Mesenchymal stem cell (in vitro differentiated cells and primary cell): ENCODE data around the gene TTC1.
"Not testable (repeated sequence)": the region's sequence is repeated elsewhere in the genome, so short reads cannot be mapped to it uniquely, and the experiment has no call there.

Experiments
- DNase-seq: peaks from one replicate; pipeline ENCODE4 v3.0.0-alpha.2; 2013
- H2AFZ ChIP-seq: one replicate; pipeline ENCODE4 v1.6.1; 2013; ENCODE audit warnings: low read depth, mild to moderate bottlenecking, control low read depth, inconsistent platforms, low read length, moderate library complexity
- H2AK5ac ChIP-seq: 2 replicates; pipeline ENCODE4 v1.6.1; 2013; ENCODE audit warnings: low read length, moderate library complexity, mild to moderate bottlenecking, inconsistent platforms; ENCODE audit not compliant: severe bottlenecking
- H2BK120ac ChIP-seq: one replicate; pipeline ENCODE4 v1.6.1; 2013; ENCODE audit warnings: low read depth, mild to moderate bottlenecking, inconsistent platforms, low read length, moderate library complexity
- H2BK12ac ChIP-seq, 2 experiments: one replicate each; pipeline ENCODE4 v1.6.1; 2013; ENCODE audit warnings: inconsistent platforms in 2 of 2, low read length in 2 of 2, mild to moderate bottlenecking in 2 of 2, moderate library complexity in 2 of 2, control low read depth in 1 of 2
- H2BK15ac ChIP-seq: one replicate; pipeline ENCODE4 v1.6.1; 2013; ENCODE audit warnings: mild to moderate bottlenecking, low read depth, inconsistent platforms; ENCODE audit not compliant: poor library complexity, severe bottlenecking
- H2BK5ac ChIP-seq: 2 replicates; pipeline ENCODE4 v1.6.1; 2013; ENCODE audit warnings: low read depth, mild to moderate bottlenecking, low read length, control low read depth, inconsistent platforms; ENCODE audit not compliant: poor library complexity, severe bottlenecking
- H3K14ac ChIP-seq, 2 experiments: one replicate each; pipeline ENCODE4 v1.6.1; 2013; ENCODE audit warnings: inconsistent platforms in 2 of 2, low read length in 2 of 2, control low read depth in 1 of 2, mild to moderate bottlenecking in 1 of 2, moderate library complexity in 1 of 2
- H3K18ac ChIP-seq, 2 experiments: one replicate each; pipeline ENCODE4 v1.6.1; 2013; ENCODE audit warnings: inconsistent platforms in 2 of 2, low read length in 2 of 2, control low read depth in 1 of 2, low read depth in 1 of 2, mild to moderate bottlenecking in 1 of 2
- H3K23ac ChIP-seq, 2 experiments: one replicate each; pipeline ENCODE4 v1.6.1; 2013; ENCODE audit warnings: inconsistent platforms in 2 of 2, low read length in 2 of 2, mild to moderate bottlenecking in 2 of 2, moderate library complexity in 2 of 2, control low read depth in 1 of 2
- H3K27ac ChIP-seq: 2 replicates; pipeline ENCODE4 v1.5.1; 2013; ENCODE audit warnings: mild to moderate bottlenecking, moderate library complexity, low read length, control low read depth, inconsistent platforms; ENCODE audit not compliant: poor library complexity, severe bottlenecking
- H3K27me3 ChIP-seq, 2 experiments: 2 replicates each; pipeline versions ENCODE4 v1.6.1 to v1.7.0; 2013; ENCODE audit warnings: low read length in 2 of 2, mild to moderate bottlenecking in 2 of 2, moderate library complexity in 2 of 2, control low read depth in 1 of 2, inconsistent platforms in 1 of 2; ENCODE audit not compliant: control insufficient read depth in 1 of 2, insufficient read depth in 1 of 2
- H3K36me3 ChIP-seq, 2 experiments: 2 replicates each; pipeline versions ENCODE4 v1.6.1 to v1.7.0; 2013; ENCODE audit warnings: low read length in 2 of 2, control low read depth in 1 of 2, inconsistent platforms in 1 of 2, low read depth in 1 of 2, mild to moderate bottlenecking in 1 of 2; ENCODE audit not compliant: insufficient read depth in 2 of 2, control insufficient read depth in 1 of 2
- H3K4ac ChIP-seq, 2 experiments: one replicate each; pipeline ENCODE4 v1.6.1; 2013; ENCODE audit warnings: inconsistent platforms in 2 of 2, low read length in 2 of 2, mild to moderate bottlenecking in 2 of 2, moderate library complexity in 2 of 2, control low read depth in 1 of 2, low read depth in 1 of 2
- H3K4me1 ChIP-seq: 2 replicates; pipeline ENCODE4 v1.6.1; 2013; ENCODE audit warnings: low read depth, low read length, control low read depth; ENCODE audit not compliant: control insufficient read depth, insufficient read depth
- H3K4me2 ChIP-seq: 2 replicates; pipeline ENCODE4 v1.6.1; 2013; ENCODE audit warnings: low read length, mild to moderate bottlenecking, inconsistent platforms; ENCODE audit not compliant: poor library complexity, severe bottlenecking
- H3K4me3 ChIP-seq, 2 experiments: 2 replicates each; pipeline versions ENCODE4 v1.5.1 to v1.7.0; 2013; ENCODE audit warnings: low read length in 2 of 2, mild to moderate bottlenecking in 2 of 2, control low read depth in 1 of 2, low read depth in 1 of 2; ENCODE audit not compliant: insufficient read depth in 1 of 2
- H3K79me1 ChIP-seq: replicated peaks from 2 replicates; pipeline ENCODE4 v1.6.1; 2013; ENCODE audit warnings: mild to moderate bottlenecking, control low read depth, low read length, inconsistent platforms; ENCODE audit not compliant: poor library complexity, severe bottlenecking
- H3K9ac ChIP-seq: 2 replicates; pipeline ENCODE4 v1.7.0; 2013; ENCODE audit warnings: mild to moderate bottlenecking, low read length, moderate library complexity
- H3K9me3 ChIP-seq: 2 replicates; pipeline ENCODE4 v1.7.0; 2013; ENCODE audit warnings: mild to moderate bottlenecking, low read length; ENCODE audit not compliant: control insufficient read depth
- H4K8ac ChIP-seq: one replicate; pipeline ENCODE4 v1.6.1; 2013; ENCODE audit warnings: inconsistent platforms, mild to moderate bottlenecking, low read length, moderate library complexity
- H4K91ac ChIP-seq: one replicate; pipeline ENCODE4 v1.6.1; 2013; ENCODE audit warnings: mild to moderate bottlenecking, low read length, inconsistent platforms
- WGBS: methylation state at CpG from one replicate; pipeline ENCODE4 v1.1.7; 2013; ENCODE audit warnings: mixed read lengths; 5-methylcytosine and 5-hydroxymethylcytosine counted together

The TTC1 gene

DNA sequence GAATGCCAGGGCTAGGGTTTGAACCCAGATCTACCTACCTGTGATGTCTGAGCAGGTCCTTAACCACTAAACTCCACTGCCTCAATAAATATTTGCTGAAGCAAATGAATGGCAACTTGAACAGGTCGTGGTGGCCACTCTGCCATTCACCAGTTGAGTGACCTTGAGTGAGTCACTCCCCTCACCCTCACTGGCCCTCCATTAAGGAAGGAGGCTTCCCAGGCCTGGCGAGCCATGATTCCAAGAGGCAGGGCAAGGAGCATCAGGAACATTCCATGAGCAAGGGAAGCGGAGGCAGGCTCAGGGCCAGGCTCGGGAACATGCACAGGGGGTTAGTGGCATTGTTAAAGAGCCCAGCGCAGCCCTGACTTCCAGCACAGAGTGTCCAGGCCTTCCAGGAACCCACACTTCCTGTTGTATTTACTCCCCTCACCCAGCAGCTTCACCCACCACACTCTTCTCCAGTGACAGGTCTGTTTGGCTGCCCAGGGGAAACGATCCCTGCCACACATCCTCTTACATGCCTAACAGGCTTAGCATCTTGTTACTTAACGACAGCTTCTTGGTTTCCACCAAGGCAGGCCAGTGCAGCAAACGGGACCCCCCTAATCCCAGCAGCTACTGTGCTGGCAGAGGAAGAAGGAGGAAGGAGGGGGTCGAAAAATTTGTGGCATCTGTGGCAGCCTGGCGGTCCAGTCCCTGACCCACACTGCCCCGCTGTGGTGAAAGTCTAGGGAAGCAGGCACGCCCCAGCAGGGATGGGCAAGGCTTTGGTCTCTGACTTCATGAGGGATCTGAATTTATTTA lies 43.7 kb upstream of the TTC1 start:
- WGBS = 59% methylated on average over 11 of the region's 12 CpGs

DNA sequence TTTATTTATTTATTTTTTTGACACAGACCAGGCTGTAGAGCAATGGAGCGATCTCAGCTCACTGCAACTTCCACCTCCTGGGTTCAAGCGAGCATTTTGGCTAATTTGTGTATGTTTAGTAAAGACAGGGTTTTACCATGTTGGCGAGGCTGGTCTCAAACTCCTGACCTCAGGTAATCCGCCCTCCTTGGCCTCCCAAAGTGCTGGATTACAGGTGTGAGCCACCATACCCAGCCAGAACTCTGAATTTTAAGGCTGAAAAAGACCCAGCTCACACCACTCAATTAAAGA lies 43.2 kb upstream of the TTC1 start:
- H3K9me3 ChIP-seq, H3K27me3 ChIP-seq, H2BK15ac ChIP-seq, H3K36me3 ChIP-seq, H3K18ac ChIP-seq, H2BK5ac ChIP-seq, H3K27ac ChIP-seq, H2AFZ ChIP-seq, H4K8ac ChIP-seq, H4K91ac ChIP-seq, H3K4me2 ChIP-seq, H2BK120ac ChIP-seq, H3K4me3 ChIP-seq, H3K4ac ChIP-seq, H2BK12ac ChIP-seq, DNase-seq, H3K9ac ChIP-seq, H3K23ac ChIP-seq, H2AK5ac ChIP-seq, H3K79me1 ChIP-seq, H3K14ac ChIP-seq, H3K4me1 ChIP-seq: not testable (repeated sequence)
- 73% methylated on average over 4 of the region's 4 CpGs for WGBS

More for the DNA sequence above, 43.7 kb upstream of the TTC1 start:
- Histone ChIP-seq H2BK15ac (no peak overlapping the region), H4K8ac (no peak overlapping the region), H3K4me1 (peaks cover 5% of the 10 kb centered on the region), H2AFZ (no peak overlapping the region), H3K9ac (no peak overlapping the region), H3K79me1 (no peaks in the 10 kb centered on the region), H3K9me3 (no peaks in the 10 kb centered on the region), H3K14ac (peak overlapping the region in 1 of 2 experiments; percentile 58), H2BK12ac (peak overlapping the region in 1 of 2 experiments; percentile 34), H3K4ac (no peak overlapping the region), H2AK5ac (no peak overlapping the region), H3K27ac (no peak overlapping the region), H3K36me3 (no peaks in the 10 kb centered on the region), H2BK5ac (no peak overlapping the region), H3K23ac (no peak overlapping the region), H3K18ac (no peak overlapping the region), H3K27me3 (peaks cover 0 to 8% of the 10 kb centered on the region in 2 experiments), H4K91ac (no peak overlapping the region), H3K4me2 (no peak overlapping the region), H2BK120ac (no peak overlapping the region), H3K4me3 (no peak overlapping the region)
- DNase-seq = peak; percentile 63

DNA sequence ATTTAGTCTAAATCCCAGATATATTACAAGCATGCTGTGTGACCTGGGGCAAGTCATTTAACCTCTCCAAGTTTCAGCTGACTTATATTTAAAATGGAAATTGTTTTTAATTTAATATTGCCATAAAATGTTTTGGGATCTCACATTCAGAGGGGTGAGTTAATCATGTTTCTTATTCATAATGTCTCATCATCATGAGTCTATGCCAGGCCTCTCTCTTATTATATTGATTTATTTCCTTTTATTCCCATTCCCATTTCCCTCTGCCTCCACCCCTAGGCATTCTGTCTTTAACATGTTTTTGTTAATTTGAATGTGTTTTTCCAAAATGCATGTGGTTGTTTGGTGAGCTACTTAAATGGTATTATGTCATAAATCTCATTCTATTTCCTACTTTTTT lies 39.0 kb upstream of the TTC1 start:
- DNase-seq = no peak
- H4K8ac ChIP-seq = no peak overlapping the region
- H3K9me3 ChIP-seq = no peaks in the 10 kb centered on the region
- no peak overlapping the region for H3K4me3 ChIP-seq
- no peak overlapping the region for H2AK5ac ChIP-seq
- H2BK12ac ChIP-seq = no peak overlapping the region
- no peak overlapping the region for H2BK5ac ChIP-seq
- H2AFZ ChIP-seq = no peak overlapping the region
- no peak overlapping the region for H3K23ac ChIP-seq
- no peak overlapping the region for H3K27ac ChIP-seq
- H3K14ac ChIP-seq = no peak overlapping the region
- no peaks in the 10 kb centered on the region for H3K79me1 ChIP-seq
- H3K36me3 ChIP-seq = no peaks in the 10 kb centered on the region
- no peak overlapping the region for H2BK120ac ChIP-seq
- peaks cover 0 to 16% of the 10 kb centered on the region in 2 experiments for H3K27me3 ChIP-seq
- no peak overlapping the region for H2BK15ac ChIP-seq
- peaks cover 19% of the 10 kb centered on the region for H3K4me1 ChIP-seq
- H3K4me2 ChIP-seq = no peak overlapping the region
- H3K4ac ChIP-seq = no peak overlapping the region
- H3K18ac ChIP-seq = no peak overlapping the region
- H3K9ac ChIP-seq = no peak overlapping the region
- no peak overlapping the region for H4K91ac ChIP-seq

DNA sequence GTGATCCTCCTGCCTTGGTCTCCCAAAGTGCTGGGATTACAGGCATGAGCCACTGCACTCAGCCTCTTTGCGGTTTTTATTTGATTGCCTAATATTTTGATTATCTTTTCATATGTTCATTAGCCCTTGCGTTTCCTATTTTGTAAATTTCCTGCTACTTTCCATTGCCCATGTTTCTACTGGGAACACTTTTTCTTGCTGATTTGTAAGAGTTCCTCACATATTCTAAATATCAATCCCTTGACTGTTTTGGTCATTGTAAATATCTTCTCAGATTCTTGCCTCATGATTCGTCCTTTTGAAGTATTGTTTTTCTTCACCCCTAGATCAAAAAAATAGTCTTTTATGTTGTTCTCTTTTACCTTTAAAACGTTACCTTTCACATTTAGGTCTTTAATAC lies 37.9 kb upstream of the TTC1 start:
- Histone ChIP-seq H2BK15ac (no peak overlapping the region), H3K27me3 (peaks cover 0 to 15% of the 10 kb centered on the region in 2 experiments), H3K4me2 (no peak overlapping the region), H4K91ac (no peak overlapping the region), H2BK12ac (no peak overlapping the region), H2BK5ac (no peak overlapping the region), H2AK5ac (no peak overlapping the region), H3K4ac (no peak overlapping the region), H3K23ac (no peak overlapping the region), H3K27ac (no peak overlapping the region), H2AFZ (no peak overlapping the region), H3K36me3 (no peaks in the 10 kb centered on the region), H3K9ac (no peak overlapping the region), H3K4me3 (no peak overlapping the region), H3K79me1 (no peaks in the 10 kb centered on the region), H4K8ac (no peak overlapping the region), H3K14ac (no peak overlapping the region), H3K9me3 (no peaks in the 10 kb centered on the region), H3K18ac (no peak overlapping the region), H2BK120ac (no peak overlapping the region), H3K4me1 (peaks cover 21% of the 10 kb centered on the region)
- 12% methylated on average over 3 of the region's 4 CpGs for WGBS
- peak; percentile 50 for DNase-seq
